AG04450 (cell line): ENCODE results near the gene TBXA2R. TPM values are rescaled to one million over a fixed set of nuclear protein-coding genes. Genes with fewer than 3 reads are reported as not detected.

Experiments used
- CTCF ChIA-PET: fragments of 300-600, 350-600 bp; formaldehyde crosslinking; extraction: SDS; loops from one replicate; lab custom pipeline; 2022; ENCODE audit warnings: antibody characterized with exemption, inconsistent platforms; lab: Charles Lee
- POLR2A ChIA-PET: fragments of 350-600 bp; formaldehyde crosslinking; extraction: SDS; loops from one replicate; lab custom pipeline; 2021; ENCODE audit warnings: antibody characterized with exemption, inconsistent platforms; lab: Yijun Ruan, JAX
- DNase-seq: peaks from one replicate; pipeline ENCODE4 v3.0.0-alpha.2; 2011; ENCODE audit warnings: low read depth, low spot score
- H3K27ac ChIP-seq: one replicate; pipeline ENCODE4 v1.5.1; 2012; ENCODE audit warnings: low read depth, low read length, control low read depth
- H3K27me3 ChIP-seq: one replicate; pipeline ENCODE4 v1.6.0; 2012; ENCODE audit warnings: low read length; ENCODE audit not compliant: control insufficient read depth, insufficient read depth
- H3K4me3 ChIP-seq: 2 replicates; pipeline ENCODE4 v1.5.1; 2011; ENCODE audit warnings: mild to moderate bottlenecking, low read depth, low read length, control low read depth
- H3K9me3 ChIP-seq: 2 replicates; pipeline ENCODE4 v1.5.1; 2012; ENCODE audit warnings: low read length; ENCODE audit not compliant: control insufficient read depth, insufficient read depth
- polyA plus RNA-seq: library from polyadenylated mRNA; depleted of rRNA; stranded (reverse); fragments of >200 nt; gene quantifications from 2 replicates; pipeline ENCODE4 v1.2.3, GENCODE V29; 2011
- TF ChIP-seq, protein P1 (sequence below): IDR thresholded peaks from 2 replicates; pipeline ENCODE4 v1.5.1; 2011; ENCODE audit warnings: low read depth, low read length, control low read depth, inconsistent platforms

The TBXA2R gene
- polyA plus RNA-seq, 1 experiment: 0.84 TPM

DNA sequence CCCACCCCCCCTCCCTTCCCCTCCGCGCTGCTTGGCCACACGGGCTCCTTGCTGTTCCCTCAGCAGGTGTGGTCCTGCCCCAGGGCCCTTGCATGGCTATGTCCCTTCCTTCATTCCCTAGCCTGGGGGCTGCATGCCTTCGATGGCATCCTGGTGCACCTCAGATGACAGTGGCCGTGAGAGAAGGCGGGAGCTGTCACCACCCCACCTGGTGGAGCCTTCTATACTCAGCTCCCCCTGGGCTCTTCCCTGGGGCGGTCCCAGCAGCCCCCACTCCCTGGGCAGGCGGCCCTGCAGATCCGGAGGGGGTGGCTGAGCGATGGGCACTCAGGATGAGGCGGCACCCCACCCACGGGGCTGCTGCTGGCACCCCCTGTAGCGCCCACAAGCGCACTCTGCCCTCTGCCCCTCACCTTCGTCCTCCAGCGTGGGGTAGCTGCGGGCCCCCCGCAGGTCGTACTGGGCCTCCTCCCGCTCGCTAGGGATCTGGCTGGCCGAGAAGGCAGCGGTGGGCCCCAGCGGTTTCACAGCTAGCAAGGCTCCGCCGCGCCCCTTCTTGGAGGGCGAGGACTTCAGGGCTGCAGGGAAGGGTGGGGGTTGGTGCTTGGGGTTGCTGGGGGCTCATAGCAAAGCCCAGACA is 37.1 kb upstream of the TBXA2R start:
- CTCF ChIA-PET: interaction anchor here (0.6 kb wide), 1 partner anchor 93 kb away, joined by 7 read pairs; no protein-coding TSS in a partner anchor
- Histone ChIP-seq H3K9me3 (no peaks in the 10 kb centered on the region; the same call in 1 of the 2 replicates), H3K27ac (no peak overlapping the region), H3K4me3 (no peak overlapping the region), H3K27me3 (no peaks in the 10 kb centered on the region)
- POLR2A ChIA-PET: no interaction called here
- TF ChIP-seq, protein P1, sequence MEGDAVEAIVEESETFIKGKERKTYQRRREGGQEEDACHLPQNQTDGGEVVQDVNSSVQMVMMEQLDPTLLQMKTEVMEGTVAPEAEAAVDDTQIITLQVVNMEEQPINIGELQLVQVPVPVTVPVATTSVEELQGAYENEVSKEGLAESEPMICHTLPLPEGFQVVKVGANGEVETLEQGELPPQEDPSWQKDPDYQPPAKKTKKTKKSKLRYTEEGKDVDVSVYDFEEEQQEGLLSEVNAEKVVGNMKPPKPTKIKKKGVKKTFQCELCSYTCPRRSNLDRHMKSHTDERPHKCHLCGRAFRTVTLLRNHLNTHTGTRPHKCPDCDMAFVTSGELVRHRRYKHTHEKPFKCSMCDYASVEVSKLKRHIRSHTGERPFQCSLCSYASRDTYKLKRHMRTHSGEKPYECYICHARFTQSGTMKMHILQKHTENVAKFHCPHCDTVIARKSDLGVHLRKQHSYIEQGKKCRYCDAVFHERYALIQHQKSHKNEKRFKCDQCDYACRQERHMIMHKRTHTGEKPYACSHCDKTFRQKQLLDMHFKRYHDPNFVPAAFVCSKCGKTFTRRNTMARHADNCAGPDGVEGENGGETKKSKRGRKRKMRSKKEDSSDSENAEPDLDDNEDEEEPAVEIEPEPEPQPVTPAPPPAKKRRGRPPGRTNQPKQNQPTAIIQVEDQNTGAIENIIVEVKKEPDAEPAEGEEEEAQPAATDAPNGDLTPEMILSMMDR: no peak
- no peak for DNase-seq

DNA sequence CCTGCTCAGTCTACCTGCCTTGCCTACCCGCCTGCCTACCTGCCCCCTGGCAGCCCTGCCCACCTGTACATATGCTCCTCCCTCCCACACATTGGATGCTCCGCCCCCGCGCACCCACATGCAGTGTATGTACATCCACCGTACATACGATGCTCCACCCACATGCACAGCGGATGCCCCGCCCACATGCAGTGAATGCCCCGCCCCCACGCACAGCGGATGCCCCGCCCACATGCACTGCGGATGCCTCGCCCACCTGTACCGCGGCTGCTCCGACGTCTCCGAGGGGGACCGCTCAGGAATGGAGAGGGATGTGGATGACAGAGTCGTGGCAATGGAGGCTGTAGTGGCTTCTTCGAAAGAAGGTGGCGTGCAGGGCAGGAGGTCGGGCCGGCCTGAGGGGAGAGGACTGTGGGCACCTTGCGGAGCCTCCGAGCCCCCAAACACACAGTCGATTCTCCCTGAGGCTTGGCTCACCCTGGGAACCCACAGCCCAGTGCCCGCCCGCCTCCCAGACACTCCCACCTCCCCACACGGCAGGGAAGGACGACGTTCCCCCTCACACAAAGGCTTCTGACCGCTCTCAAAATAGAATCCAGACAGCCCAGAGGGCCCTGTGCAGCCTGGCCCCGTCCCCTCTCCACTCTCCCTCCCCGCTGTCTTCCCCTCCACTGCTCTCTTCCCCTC is 36.5 kb upstream of the TBXA2R start:
- Histone ChIP-seq H3K27ac (no peak overlapping the region), H3K9me3 (no peaks in the 10 kb centered on the region; the same call in 1 of the 2 replicates), H3K27me3 (no peaks in the 10 kb centered on the region), H3K4me3 (no peak overlapping the region)
- POLR2A ChIA-PET: no interaction called here
- TF ChIP-seq, protein P1: no peak
- CTCF ChIA-PET: interaction anchor here (0.6 kb wide), 1 partner anchor 92 kb away, joined by 7 read pairs; no protein-coding TSS in a partner anchor
- no peak for DNase-seq

DNA sequence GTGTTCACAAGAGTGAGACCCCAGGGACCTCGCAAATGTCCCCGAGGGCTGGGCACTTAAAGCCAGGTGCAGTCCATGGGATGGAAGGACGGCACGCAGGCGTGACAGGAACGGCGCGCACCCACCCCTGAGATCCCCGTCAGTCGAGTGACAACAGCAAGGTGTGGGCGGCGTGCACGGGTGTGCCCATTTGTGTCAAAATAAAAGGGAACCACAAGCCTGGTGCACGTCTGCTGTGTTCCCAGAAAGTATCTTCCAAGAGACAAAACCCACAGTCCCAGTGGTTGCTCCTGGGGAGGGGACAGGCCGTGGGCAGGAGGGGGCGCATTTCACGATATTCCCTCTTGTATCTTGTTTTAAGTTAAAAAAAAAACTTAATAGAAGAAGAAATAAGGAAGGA is 35.6 kb upstream of the TBXA2R start:
- TF ChIP-seq, protein P1: no peak
- no peaks in the 10 kb centered on the region; the same call in 1 of the 2 replicates for H3K9me3 ChIP-seq
- ChIA-PET CTCF (no interaction called here), POLR2A (no interaction called here)
- H3K4me3 ChIP-seq: no peak overlapping the region
- no peak overlapping the region for H3K27ac ChIP-seq
- DNase-seq: no peak
- no peaks in the 10 kb centered on the region for H3K27me3 ChIP-seq

DNA sequence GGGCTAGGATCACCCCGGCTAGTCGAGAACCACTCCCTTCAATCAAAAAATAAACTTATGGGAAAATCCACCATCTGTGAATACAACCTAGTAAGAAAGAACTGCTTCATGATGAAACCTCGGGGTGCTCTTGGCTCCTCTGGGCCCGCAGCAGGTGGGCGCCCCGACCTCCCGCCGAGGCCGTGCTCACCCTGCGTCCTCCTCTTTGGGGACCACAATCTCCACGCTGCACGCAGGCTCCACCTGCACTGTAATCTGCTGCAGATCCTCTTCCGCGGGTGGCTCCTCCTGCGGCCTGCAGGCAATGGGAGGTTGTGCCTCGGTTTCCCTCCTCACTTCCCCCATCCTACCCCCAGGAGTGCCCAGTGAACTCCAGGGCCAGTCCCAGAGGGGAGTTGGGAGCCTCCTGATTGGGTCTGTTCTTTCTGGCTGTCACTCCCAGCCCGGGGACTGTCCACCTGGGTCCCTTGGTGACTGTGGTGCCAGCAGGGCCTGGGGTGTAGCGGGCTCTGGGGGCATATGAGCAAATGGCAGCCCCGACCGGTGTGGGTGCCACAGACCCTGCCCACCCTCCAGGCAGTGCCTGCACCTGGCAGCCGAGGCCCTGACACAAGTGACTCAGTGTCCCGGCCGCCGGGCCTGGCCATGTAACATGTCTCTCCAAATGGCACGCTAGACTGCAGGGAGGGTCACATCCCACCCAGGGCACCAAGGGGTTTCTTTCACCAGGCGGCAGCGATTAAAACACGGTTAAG is 35.0 kb upstream of the TBXA2R start:
- POLR2A ChIA-PET: no interaction called here
- no peak overlapping the region for H3K27ac ChIP-seq
- H3K9me3 ChIP-seq: no peaks in the 10 kb centered on the region; the same call in 1 of the 2 replicates
- no peak overlapping the region for H3K4me3 ChIP-seq
- CTCF ChIA-PET: no interaction called here
- H3K27me3 ChIP-seq: no peaks in the 10 kb centered on the region
- TF ChIP-seq, protein P1: no peak
- no peak for DNase-seq
